Germinal center (tissue), 1 donor: Measurements from ENCODE around the gene ANKFN1.

Source experiments
- DNase-seq: peaks from one replicate; pipeline ENCODE4 v3.0.0; 2012; ENCODE audit warnings: mixed read lengths, low spot score

The ANKFN1 gene

GRCh38 chr17:56142781-56143180 lies 10.5 kb upstream of the ANKFN1 start:
- no peak for DNase-seq

DNA sequence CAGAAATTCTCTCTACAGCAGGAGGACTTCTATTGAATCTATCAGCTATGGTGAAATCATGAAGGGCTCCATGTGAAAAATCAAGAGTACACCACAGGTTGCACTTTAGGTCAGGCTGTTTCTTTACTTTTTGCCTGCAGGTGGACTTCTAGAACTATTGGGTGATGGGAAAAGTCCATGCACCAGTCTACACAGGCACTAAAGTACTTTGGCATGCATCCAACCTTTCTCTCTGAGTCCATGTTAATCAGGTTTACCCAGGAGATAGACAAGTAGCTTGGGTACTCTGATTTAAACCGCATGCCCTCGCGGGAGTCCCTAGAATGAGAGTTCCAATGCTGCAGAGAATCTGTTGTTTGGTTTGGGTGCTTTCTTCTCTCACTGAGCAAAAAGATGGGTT lies 9.1 kb upstream of the ANKFN1 start:
- DNase-seq = no peak

DNA sequence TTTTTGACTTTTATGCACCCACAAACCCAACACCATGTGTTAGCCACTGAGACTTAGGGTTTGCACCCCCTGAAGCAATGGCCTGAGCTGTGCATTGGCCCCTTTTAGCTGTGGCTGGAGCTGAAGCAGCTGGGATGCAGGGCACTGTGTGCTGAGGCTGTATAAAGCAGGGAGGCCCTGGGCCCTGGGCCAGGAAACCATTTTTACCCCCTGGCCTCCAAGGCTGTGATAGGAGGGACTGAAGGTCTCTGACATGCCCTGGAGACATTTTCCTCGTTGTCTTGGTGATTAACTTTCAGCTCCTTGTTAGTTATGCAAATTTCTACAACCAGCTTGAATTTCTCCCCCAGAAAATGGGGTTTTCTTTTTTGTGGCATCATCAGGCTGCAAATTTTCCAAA lies 6.7 kb upstream of the ANKFN1 start:
- no peak for DNase-seq

DNA sequence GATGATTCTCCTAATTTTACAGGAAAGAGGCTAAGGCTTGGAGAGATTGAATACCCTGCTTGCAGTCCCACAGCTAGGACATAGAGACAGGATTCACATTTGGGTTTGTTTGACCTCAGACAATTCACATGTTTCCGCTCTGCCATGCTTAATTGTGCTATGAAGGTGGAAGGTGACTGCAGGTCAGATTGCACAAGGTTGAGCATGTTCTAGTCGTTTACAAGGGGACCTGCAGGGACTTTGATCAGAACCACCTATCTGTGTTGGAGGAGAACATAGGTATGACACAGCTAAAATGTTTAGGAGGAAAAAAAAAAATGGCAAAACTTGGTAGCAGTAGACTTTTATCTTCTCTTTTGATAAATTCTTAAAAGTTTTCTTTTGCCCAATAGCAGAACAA lies 4.9 kb upstream of the ANKFN1 start:
- no peak for DNase-seq

DNA sequence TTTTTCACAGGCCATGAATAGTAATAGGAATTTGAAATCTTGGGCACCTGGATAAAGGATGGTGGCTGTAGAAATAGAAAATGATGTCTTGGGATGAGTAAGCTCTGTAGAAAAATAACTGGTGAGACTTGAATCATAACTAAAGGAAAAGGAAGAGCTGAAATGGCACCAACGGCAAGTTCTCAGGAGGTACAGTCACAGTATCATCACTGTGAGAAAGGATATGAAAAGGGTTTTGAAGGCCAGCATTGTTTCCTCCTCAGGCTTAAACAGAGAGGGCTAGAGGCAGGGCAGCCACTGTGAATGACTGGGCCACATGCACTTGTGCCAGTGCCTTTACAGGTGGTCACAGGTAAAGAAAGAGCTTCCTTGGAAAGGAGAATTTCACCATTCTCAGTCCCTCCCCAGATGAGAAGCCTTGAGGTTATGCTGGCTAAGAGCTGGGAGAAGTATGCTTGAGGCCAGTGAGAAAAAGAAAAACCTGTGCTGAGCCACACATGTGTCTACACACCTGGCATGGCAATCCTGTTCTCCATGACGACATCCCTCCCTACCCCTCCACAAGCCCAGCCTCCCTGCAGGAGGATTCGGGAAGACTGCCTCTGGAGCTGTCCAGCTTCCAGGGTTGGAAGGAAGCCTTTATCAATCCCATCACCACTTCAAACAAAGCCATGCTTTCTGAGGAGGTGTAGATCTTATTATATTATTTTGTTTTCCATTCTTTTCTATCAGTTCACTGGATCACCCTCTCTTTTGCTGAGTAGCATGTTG lies 3.8 kb upstream of the ANKFN1 start:
- DNase-seq = no peak

DNA sequence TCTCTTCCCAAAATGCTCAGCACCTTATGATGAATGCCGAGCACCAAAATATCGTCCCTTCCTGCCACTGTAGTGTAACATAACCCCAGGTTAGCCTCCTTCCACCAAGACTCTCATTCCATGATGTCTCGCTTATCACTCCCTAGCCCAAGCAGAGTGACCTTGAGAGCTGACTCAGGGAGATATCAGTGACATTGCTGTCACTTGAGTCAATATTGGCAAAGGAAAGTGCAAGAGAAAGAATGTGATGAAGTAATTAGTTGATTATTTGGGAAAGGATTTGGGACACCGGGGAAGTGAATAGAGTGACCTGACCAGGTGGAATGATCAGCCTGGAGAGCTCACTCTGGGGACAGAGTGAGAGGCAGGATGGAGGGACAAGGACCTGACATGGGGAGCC lies 2.6 kb upstream of the ANKFN1 start:
- DNase-seq = no peak

GRCh38 chr17:56157845-56158244 lies 4.6 kb downstream of the ANKFN1 start:
- DNase-seq = no peak

DNA sequence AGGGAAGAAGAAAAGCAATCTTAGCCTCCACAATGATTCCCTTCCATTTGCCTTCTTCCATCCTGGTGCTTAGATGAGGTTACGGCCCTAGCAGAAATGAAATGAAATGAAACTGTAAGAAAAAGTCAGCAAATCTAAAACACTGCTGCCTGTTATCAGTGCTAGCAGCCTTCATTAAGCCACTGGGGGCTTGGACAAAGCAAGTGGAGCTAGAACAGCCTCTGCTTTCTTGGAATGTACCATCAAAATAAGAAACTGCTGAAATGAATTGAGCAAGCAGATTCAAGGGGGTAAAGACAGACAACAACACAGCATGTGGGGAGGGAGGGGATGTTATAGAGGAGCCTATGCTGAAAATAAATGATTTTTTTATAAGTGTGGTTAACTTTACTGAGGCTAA lies 5.1 kb downstream of the ANKFN1 start:
- no peak for DNase-seq

GRCh38 chr17:56158915-56159825 lies 5.9 kb downstream of the ANKFN1 start:
- DNase-seq = no peak

DNA sequence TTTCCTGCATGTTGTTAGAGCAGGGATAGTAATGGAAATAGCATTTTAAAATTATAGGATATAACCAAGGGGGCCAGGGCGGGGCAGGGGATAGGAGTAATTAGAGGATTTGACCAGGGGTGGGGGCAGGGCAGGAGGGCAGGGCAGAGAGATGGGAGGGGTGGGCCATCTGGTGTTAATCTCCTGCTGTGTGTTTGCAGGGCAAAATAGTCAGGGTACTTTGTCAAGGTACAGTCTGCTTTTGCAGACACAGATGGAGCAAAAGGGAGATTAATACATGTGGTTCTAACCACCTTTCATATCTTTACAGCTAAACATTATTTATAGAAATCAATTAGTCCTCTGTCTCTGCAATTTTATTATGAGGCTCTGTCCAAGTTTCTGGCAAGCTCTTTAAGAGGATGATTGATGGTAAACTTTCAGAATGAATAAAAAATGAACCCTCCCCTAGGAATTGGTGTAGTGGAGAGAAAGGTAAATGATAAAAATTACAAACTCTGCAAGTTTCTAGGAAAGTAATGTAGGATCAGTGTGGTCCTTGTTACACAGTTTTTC lies 6.6 kb downstream of the ANKFN1 start:
- no peak for DNase-seq

DNA sequence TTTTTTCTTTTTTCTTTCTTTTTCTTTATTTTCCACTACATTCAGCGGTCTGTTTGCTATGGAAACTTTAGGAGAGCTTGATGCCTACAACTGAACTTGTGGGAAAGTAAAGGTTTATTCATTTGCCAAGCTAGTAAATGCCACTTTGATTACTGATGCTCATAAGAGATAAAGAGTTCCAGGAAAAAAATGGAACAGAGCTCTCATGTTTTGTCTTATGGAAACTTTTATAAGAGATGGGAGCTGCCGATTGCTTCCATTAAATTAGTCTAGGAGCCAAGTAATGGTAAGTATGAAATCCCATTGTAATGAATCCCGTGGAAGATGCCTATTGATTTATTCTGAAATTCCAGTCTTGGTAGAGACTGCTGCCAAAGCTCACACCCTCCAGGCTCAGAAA lies 7.1 kb downstream of the ANKFN1 start:
- DNase-seq = no peak

DNA sequence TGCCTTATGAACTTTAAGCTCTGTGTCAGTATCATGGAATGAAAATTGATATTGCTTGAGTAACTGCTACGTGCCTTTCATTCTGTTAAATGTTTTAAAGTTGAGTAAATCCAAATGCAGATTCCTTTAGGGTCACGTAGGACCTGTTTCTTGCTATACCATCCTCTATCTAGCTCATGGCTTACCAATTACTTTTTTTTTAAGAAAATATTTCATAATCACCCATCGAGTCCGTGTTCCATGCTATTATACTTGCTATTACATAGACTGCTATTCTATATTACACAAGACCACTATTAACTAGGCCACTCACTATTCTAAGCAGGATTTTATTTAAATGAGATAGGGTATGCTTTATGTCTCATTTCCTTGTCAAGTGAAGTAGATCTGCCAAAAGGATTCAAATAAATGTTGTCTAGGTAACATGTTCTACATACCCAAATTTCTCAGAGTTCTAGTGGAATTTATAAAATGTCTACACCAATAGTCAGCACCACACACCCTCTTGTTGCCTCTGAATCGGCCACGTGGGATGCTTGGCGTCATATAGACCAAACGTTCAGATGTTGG lies 11.9 kb downstream of the ANKFN1 start:
- no peak for DNase-seq

- no peak for DNase-seq
Measured at GRCh38 chr17:56167491-56167890, 14.2 kb downstream of the ANKFN1 start.

DNA sequence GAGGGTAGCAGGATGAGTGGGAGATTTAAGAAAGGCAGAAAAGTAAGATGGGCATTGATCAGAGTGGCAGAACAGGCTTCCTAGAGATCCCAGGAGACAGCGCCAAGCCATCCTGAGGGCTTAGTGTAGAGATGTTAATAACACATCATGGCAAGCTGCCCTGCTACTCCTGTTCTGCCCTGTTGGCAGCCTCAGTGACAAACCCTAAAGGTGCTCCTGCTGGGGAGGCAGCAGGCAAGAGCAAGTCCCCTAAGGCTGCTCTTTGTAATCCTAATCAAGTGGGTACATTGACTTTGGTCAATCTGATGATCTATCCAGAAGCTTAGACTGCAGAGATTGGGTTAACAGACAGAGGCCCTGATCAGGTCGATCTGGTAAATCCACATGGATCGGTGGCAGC lies 16.3 kb downstream of the ANKFN1 start:
- no peak for DNase-seq

- no peak for DNase-seq
Measured at GRCh38 chr17:56171186-56171959, 18.1 kb downstream of the ANKFN1 start.

- DNase-seq = no peak
Measured at GRCh38 chr17:56172517-56172982, 19.3 kb downstream of the ANKFN1 start.

DNA sequence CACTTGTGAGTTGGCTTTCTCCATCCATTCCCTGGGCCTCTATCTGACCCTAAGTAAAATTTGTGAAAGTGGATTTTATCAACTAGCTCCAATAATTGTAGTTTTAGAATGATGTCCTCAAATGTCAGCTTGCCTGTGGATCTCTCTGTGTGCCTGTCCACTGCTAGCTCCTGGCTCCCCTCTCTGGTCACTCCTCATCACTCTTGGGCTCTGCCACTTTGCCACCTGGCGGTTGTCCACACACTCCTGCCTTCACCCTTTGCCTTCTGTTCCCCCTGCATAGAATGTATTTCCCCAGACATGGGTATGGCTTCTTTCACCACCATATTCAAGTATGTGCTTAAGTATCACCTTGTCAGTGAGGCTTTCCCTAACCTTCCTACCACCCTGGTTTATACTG lies 19.8 kb downstream of the ANKFN1 start:
- no peak for DNase-seq

- DNase-seq = no peak
Measured at GRCh38 chr17:56173958-56174835, 20.9 kb downstream of the ANKFN1 start.

GRCh38 chr17:56175299-56175955 lies 22.2 kb downstream of the ANKFN1 start:
- no peak for DNase-seq

GRCh38 chr17:56176091-56176490 lies 22.8 kb downstream of the ANKFN1 start:
- no peak for DNase-seq
